Measurements from ENCODE around the gene PIPOX.

PIPOX gene

GRCh38 chr17:29019475-29020181 is 23.3 kb upstream of the PIPOX start:
- no peak for DNase-seq (ENCODE audit: low read depth)

- DNase-seq (ENCODE audit: low read depth) = no peak
These were observed 22.4 kb upstream of the PIPOX start for GRCh38 chr17:29020576-29020975.

GRCh38 chr17:29021226-29021625 is 21.7 kb upstream of the PIPOX start:
- no peak for DNase-seq (ENCODE audit: low read depth)

- no peak for DNase-seq (ENCODE audit: low read depth)
These were observed 20.9 kb upstream of the PIPOX start for GRCh38 chr17:29022074-29022473.

GRCh38 chr17:29024316-29024952 is 18.5 kb upstream of the PIPOX start:
- no peak for DNase-seq (ENCODE audit: low read depth)

GRCh38 chr17:29031488-29031887 is 11.5 kb upstream of the PIPOX start:
- DNase-seq (ENCODE audit: low read depth) = no peak

- DNase-seq (ENCODE audit: low read depth) = no peak
These were observed 10.7 kb upstream of the PIPOX start for GRCh38 chr17:29032013-29032856.

GRCh38 chr17:29032857-29033197 is 10.1 kb upstream of the PIPOX start:
- DNase-seq (ENCODE audit: low read depth) = no peak

GRCh38 chr17:29034510-29034909 is 8.4 kb upstream of the PIPOX start:
- no peak for DNase-seq (ENCODE audit: low read depth)

- DNase-seq (ENCODE audit: low read depth) = no peak
These were observed 6.4 kb upstream of the PIPOX start for GRCh38 chr17:29036584-29036983.

GRCh38 chr17:29037739-29038084 is 5.2 kb upstream of the PIPOX start:
- DNase-seq (ENCODE audit: low read depth) = no peak

- DNase-seq (ENCODE audit: low read depth) = no peak
These were observed 4.7 kb upstream of the PIPOX start for GRCh38 chr17:29038085-29038795.

GRCh38 chr17:29039764-29040598 is 3.0 kb upstream of the PIPOX start:
- DNase-seq (ENCODE audit: low read depth) = no peak

- DNase-seq (ENCODE audit: low read depth) = no peak
These were observed 1.9 kb upstream of the PIPOX start for GRCh38 chr17:29041091-29041490.

- DNase-seq (ENCODE audit: low read depth) = no peak
These were observed 1.4 kb upstream of the PIPOX start for GRCh38 chr17:29041571-29041970.

- no peak for DNase-seq (ENCODE audit: low read depth)
These were observed 789 bp upstream of the PIPOX start for GRCh38 chr17:29042026-29042678.

GRCh38 chr17:29043539-29044145 is 701 bp downstream of the PIPOX start:
- DNase-seq (ENCODE audit: low read depth) = no peak

GRCh38 chr17:29045026-29045425 is 2.1 kb downstream of the PIPOX start:
- no peak for DNase-seq (ENCODE audit: low read depth)

- DNase-seq (ENCODE audit: low read depth) = no peak
These were observed 3.0 kb downstream of the PIPOX start for GRCh38 chr17:29045734-29046472.

- no peak for DNase-seq (ENCODE audit: low read depth)
These were observed 3.5 kb downstream of the PIPOX start for GRCh38 chr17:29046473-29046839.
